ENCODE data around the gene LIN28B.

GRCh38 chr6:105075210-105075609, 118.3 kb downstream of the LIN28B start:
- TF ChIP-seq POLR2A (IDR thresholded peaks at IDR 0.05) (no peak), CTCF (IDR thresholded peaks at IDR 0.05) (no peak)
